GM12878 (cell line): Measurements from ENCODE around the gene USP47. TPM values are rescaled to one million over a fixed set of nuclear protein-coding genes. Genes with fewer than 3 reads are reported as not detected.

ENCODE experiments used
- ATAC-seq: fragments of 200-7000 bp; cut with Tn5 transposase; 3 replicates; pipeline ENCODE4 v1.9.1; 2020; ENCODE audit warnings: mild to moderate bottlenecking, moderate library complexity
- BruUV-seq: library from RNA; stranded (reverse); fragments of 400-500 nt; replicated peaks from 2 replicates; lab custom pipeline; 2021; lab: Mats Ljungman, UMichigan
- CTCF ChIA-PET: fragments of 300-600 bp; sonication (Branson Sonifier 250); formaldehyde crosslinking; extraction: SDS; loops from one replicate; lab custom pipeline; 2021; ENCODE audit warnings: inconsistent platforms; lab: Yijun Ruan, JAX
- POLR2A ChIA-PET: fragments of 350-600 bp; formaldehyde crosslinking; extraction: SDS; loops from one replicate; lab custom pipeline; 2021; ENCODE audit warnings: inconsistent platforms; lab: Charles Lee
- RAD21 ChIA-PET: fragments of 300-600 bp; sonication (Branson Sonifier 250); formaldehyde crosslinking; loops from one replicate; lab custom pipeline; 2023; ENCODE audit warnings: antibody characterized with exemption; ENCODE audit not compliant: unreplicated experiment; lab: Charles Lee
- SMC1A ChIA-PET: fragments of 300-600 bp; sonication (Branson Sonifier 250); formaldehyde crosslinking; loops from one replicate; lab custom pipeline; 2023; ENCODE audit not compliant: unreplicated experiment, uncharacterized antibody; lab: Charles Lee
- DNase-seq: peaks from one replicate; pipeline ENCODE4 v3.0.0-alpha.2; 2011; ENCODE audit warnings: low read depth, low spot score
- FAIRE-seq: peaks from 3 replicates; lab custom pipeline; 2011; peaks lifted over from hg19 to GRCh38; lab: Jason Lieb, UNC
- H2AFZ ChIP-seq: 2 replicates; pipeline ENCODE4 v1.6.0; 2011; ENCODE audit warnings: low read depth, low read length, control low read depth; ENCODE audit not compliant: control insufficient read depth
- H3K27ac ChIP-seq: 2 replicates; pipeline ENCODE4 v1.5.1; 2011; ENCODE audit warnings: control low read depth; ENCODE audit not compliant: control insufficient read depth, insufficient read depth
- H3K27me3 ChIP-seq, 2 experiments: replicated peaks in 1 of 2; 2 replicates each; pipeline versions ENCODE4 v1.6.0 to v1.6.1; 2011; ENCODE audit warnings: low read length in 1 of 2; ENCODE audit not compliant: control insufficient read depth in 2 of 2, insufficient read depth in 2 of 2
- H3K36me3 ChIP-seq, 2 experiments: 2 replicates each; pipeline ENCODE4 v1.5.1; 2011; ENCODE audit warnings: low read length in 1 of 2; ENCODE audit not compliant: control insufficient read depth in 2 of 2, insufficient read depth in 2 of 2
- H3K4me1 ChIP-seq: 2 replicates; pipeline ENCODE4 v1.6.1; 2011; ENCODE audit warnings: mild to moderate bottlenecking, low read length, moderate library complexity, mixed read lengths; ENCODE audit not compliant: control insufficient read depth, insufficient read depth
- H3K4me2 ChIP-seq: 2 replicates; pipeline ENCODE4 v1.6.0; 2011; ENCODE audit warnings: control low read depth; ENCODE audit not compliant: control insufficient read depth, insufficient read depth
- H3K4me3 ChIP-seq: fragments of 200-600 bp; sonication (generic); 2 replicates; pipeline ENCODE4 v1.5.1; 2016
- H3K79me2 ChIP-seq: 2 replicates; pipeline ENCODE4 v1.6.0; 2011; ENCODE audit warnings: low read length; ENCODE audit not compliant: control insufficient read depth, insufficient read depth
- H3K9ac ChIP-seq: 2 replicates; pipeline ENCODE4 v1.8.0; 2011; ENCODE audit warnings: low read length, control low read depth, mixed read lengths; ENCODE audit not compliant: control insufficient read depth, insufficient read depth
- H3K9me3 ChIP-seq: replicated peaks from 3 replicates; pipeline ENCODE4 v1.5.1; 2011; ENCODE audit warnings: mild to moderate bottlenecking, low read length; ENCODE audit not compliant: control insufficient read depth, insufficient read depth
- H4K20me1 ChIP-seq: 2 replicates; pipeline ENCODE4 v1.6.0; 2011; ENCODE audit not compliant: control insufficient read depth, insufficient read depth
- BACH1 ChIP-seq: fragments of 450-650 bp; IDR thresholded peaks from 2 replicates; pipeline ENCODE4 v1.6.1; 2017; ENCODE audit warnings: mild to moderate bottlenecking, borderline replicate concordance
- CHD1 ChIP-seq: IDR thresholded peaks from 2 replicates; pipeline ENCODE4 v1.6.1; 2012; ENCODE audit warnings: low read depth, low read length, improper control_type of control experiment
- JUNB ChIP-seq: IDR thresholded peaks from 2 replicates; pipeline ENCODE4 v1.6.1; 2016; ENCODE audit warnings: antibody characterized with exemption, mild to moderate bottlenecking
- MTA3 ChIP-seq: IDR thresholded peaks from 2 replicates; pipeline ENCODE4 v1.6.1; 2012; ENCODE audit warnings: low read length, inconsistent platforms, borderline replicate concordance
- POLR2AphosphoS2 ChIP-seq: IDR thresholded peaks from 2 replicates; pipeline ENCODE4 v1.6.1; 2011; ENCODE audit warnings: low read depth, mild to moderate bottlenecking, low read length, improper control_type of control experiment, moderate library complexity
- REST ChIP-seq: IDR thresholded peaks from 2 replicates; pipeline ENCODE4 v1.6.1; 2012; ENCODE audit warnings: mild to moderate bottlenecking, low read depth, low read length
- RUNX3 ChIP-seq: IDR thresholded peaks from 2 replicates; pipeline ENCODE4 v1.6.1; 2012; ENCODE audit warnings: low read length, inconsistent platforms
- SREBF1 ChIP-seq: IDR thresholded peaks from 2 replicates; pipeline ENCODE4 v1.6.1; 2012; ENCODE audit warnings: mild to moderate bottlenecking, low read length
- SRF ChIP-seq, 2 experiments: IDR thresholded peaks; 2 replicates each; pipeline ENCODE4 v1.6.1; 2011; ENCODE audit warnings: low read depth in 2 of 2, low read length in 2 of 2, mild to moderate bottlenecking in 1 of 2, moderate library complexity in 1 of 2
- SUZ12 ChIP-seq: fragments of 200-600 bp; sonication (generic); IDR thresholded peaks from one replicate; pipeline ENCODE4 v1.6.1; 2018; ENCODE audit warnings: antibody characterized with exemption, mild to moderate bottlenecking; ENCODE audit not compliant: unreplicated experiment
- USF2 ChIP-seq: IDR thresholded peaks from 2 replicates; pipeline ENCODE4 v1.6.1; 2011; ENCODE audit warnings: low read depth, low read length, improper control_type of control experiment, borderline replicate concordance
- WGBS: methylation state at CpG from one replicate; pipeline ENCODE4 v1.1.6; 2016; ENCODE audit warnings: low lambda C conversion rate; ENCODE audit not compliant: insufficient replicate concordance, insufficient coverage; ENCODE audit errors: missing lambda C conversion rate; 5-methylcytosine and 5-hydroxymethylcytosine counted together
- in situ Hi-C: fragments of 300-500 bp; cut with MboI; formaldehyde crosslinking; loops from 9 replicates; pipeline ENCODE4 v1.14.3; 2018; ENCODE audit warnings: mixed read lengths
- intact Hi-C: fragments of 100-400 bp; cut with micrococcal nuclease; formaldehyde crosslinking; loops from one replicate; pipeline ENCODE4 v1.14.2; 2022; ENCODE audit not compliant: unreplicated experiment
- polyA plus RNA-seq, 11 experiments: library from polyadenylated mRNA; depleted of rRNA in 4 of 11; unstranded in 6 of 11; stranded (reverse) in 5 of 11; fragments of >200 nt; fragmentation: Nextera tagmentation in 4 of 11; fragmentation: Illumina TruSeq in 1 of 11; extraction: Ambion mirVana in 4 of 11; extraction: Trizol in 1 of 11; gene quantifications; 1 replicate in 1 of 11; 2 replicates in 10 of 11; pipeline versions ENCODE4 v1.2.1 to v1.2.3, GENCODE V29; 2011 to 2016; ENCODE audit warnings: inconsistent platforms in 2 of 11, missing spikeins in 2 of 11, low read depth in 1 of 11
- total RNA-seq, 4 experiments: library from RNA; depleted of rRNA in 3 of 4; stranded (reverse); fragments of >200 nt in 3 of 4; fragmentation: Illumina TruSeq in 1 of 4; extraction: Trizol in 1 of 4; gene quantifications; 2 replicates each; pipeline versions ENCODE4 v1.2.1 to v1.2.3, GENCODE V29; 2013 to 2021
- TF ChIP-seq, protein P1 (sequence below): fragments of 450-650 bp; IDR thresholded peaks from 2 replicates; pipeline ENCODE4 v1.6.1; 2017; ENCODE audit warnings: low read depth, mild to moderate bottlenecking, moderate library complexity

Gene USP47
- total and polyA plus RNA-seq, 10 of the 15 experiments (the other 5 are each of a cell fraction or from before 2014, with no cell fraction given) = 13.9 to 54.0 (median 31.6) TPM

DNA sequence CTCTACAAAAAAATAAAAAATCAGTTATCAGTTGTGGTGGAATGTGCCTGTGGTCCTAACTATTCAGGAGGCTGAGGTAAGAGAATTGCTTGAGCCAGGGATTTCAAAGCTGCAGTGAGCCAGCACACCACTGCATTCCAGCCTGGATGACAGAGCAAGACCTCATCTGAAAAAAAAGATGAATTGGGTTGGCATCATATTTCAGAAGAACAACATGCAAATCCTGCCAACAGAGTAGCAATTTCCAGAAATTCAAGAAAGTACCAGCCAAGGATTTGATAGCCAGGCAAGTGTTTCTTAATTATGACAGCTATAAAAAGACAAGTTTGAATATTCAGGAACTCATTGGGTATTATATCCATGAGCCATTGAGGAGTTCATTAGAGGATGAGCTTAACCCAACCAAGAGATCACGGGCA lies 75.2 kb downstream of the USP47 start:
- in situ Hi-C loops (no loop called here), intact Hi-C loops (no loop called here)
- RAD21 ChIA-PET = no interaction called here
- no peak for TF ChIP-seq POLR2AphosphoS2
- TF ChIP-seq SRF (IDR thresholded peaks at IDR 0.05; ENCODE audit: low read depth in 2 of 2, low read length in 2 of 2) = no peak
- no peak for TF ChIP-seq SREBF1
- TF ChIP-seq RUNX3 = no peak
- TF ChIP-seq, protein P1, sequence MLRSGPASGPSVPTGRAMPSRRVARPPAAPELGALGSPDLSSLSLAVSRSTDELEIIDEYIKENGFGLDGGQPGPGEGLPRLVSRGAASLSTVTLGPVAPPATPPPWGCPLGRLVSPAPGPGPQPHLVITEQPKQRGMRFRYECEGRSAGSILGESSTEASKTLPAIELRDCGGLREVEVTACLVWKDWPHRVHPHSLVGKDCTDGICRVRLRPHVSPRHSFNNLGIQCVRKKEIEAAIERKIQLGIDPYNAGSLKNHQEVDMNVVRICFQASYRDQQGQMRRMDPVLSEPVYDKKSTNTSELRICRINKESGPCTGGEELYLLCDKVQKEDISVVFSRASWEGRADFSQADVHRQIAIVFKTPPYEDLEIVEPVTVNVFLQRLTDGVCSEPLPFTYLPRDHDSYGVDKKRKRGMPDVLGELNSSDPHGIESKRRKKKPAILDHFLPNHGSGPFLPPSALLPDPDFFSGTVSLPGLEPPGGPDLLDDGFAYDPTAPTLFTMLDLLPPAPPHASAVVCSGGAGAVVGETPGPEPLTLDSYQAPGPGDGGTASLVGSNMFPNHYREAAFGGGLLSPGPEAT = no peak
- no peak for TF ChIP-seq SUZ12
- no peak for TF ChIP-seq USF2
- TF ChIP-seq MTA3 = no peak
- no peak for TF ChIP-seq CHD1
- TF ChIP-seq JUNB = no peak
- TF ChIP-seq BACH1 = no peak
- no peak for TF ChIP-seq REST
- FAIRE-seq (no peak), DNase-seq (no peak), ATAC-seq (no peak)
- H3K4me1 ChIP-seq = no peaks in the 10 kb centered on the region
- WGBS = 100% methylated on average over 1 of the region's 1 CpG
- no TSS peak for BruUV-seq
- H3K9me3 ChIP-seq = no peaks in the 10 kb centered on the region
- no peaks in the 10 kb centered on the region for H4K20me1 ChIP-seq
- H3K9ac ChIP-seq = no peak overlapping the region
- H3K27me3 ChIP-seq = no peaks in the 10 kb centered on the region
- H3K4me3 ChIP-seq = no peak overlapping the region
- POLR2A ChIA-PET = no interaction called here
- H3K36me3 ChIP-seq = no peaks in the 10 kb centered on the region; a peak in 1 of 4 replicates
- SMC1A ChIA-PET = interaction anchor here (0.8 kb wide), 1 partner anchor 15 kb away, joined by 3 read pairs; no protein-coding TSS in a partner anchor
- no peaks in the 10 kb centered on the region for H3K79me2 ChIP-seq
- H3K4me2 ChIP-seq = no peak overlapping the region
- CTCF ChIA-PET = no interaction called here
- no peak overlapping the region for H2AFZ ChIP-seq
- H3K27ac ChIP-seq = no peak overlapping the region
